SU-DHL-6 (cell line): ENCODE results near the gene CXXC4.

Experiments
- EZH2phosphoT487 ChIP-seq: fragments of 200-600 bp; sonication (generic), shearing (Covaris generic); conservative IDR thresholded peaks from 2 replicates; pipeline ENCODE4 v1.6.1; 2018; ENCODE audit warnings: mild to moderate bottlenecking, antibody characterized with exemption, low read length, moderate library complexity, mixed read lengths
- TF ChIP-seq, protein P1 (sequence below): fragments of 200-600 bp; sonication (generic); IDR thresholded peaks from one replicate; pipeline ENCODE4 v1.5.1; 2017; ENCODE audit warnings: antibody characterized with exemption, mild to moderate bottlenecking, low read length, moderate library complexity; ENCODE audit not compliant: insufficient read depth, poor library complexity, severe bottlenecking

DNA sequence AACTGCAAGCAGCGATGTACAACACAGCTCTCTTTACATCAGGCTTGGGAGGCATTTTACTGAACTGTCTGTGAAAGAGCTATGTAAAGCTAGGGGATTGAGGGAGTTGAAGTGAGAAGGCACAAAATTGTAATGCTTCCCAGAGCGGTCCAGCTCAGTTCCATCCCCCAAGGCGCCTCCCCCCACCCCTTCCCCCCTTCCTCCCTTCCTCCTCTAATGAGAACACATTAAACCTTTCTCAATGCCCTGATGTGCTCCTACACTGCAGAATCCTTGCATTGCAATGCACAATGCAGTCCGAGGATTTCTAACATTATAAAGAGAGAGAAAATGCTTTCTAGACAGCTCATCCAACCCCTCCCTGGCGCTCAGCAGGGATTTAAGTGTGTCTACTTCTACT lies 73.9 kb downstream of the CXXC4 start:
- TF ChIP-seq, protein P1, sequence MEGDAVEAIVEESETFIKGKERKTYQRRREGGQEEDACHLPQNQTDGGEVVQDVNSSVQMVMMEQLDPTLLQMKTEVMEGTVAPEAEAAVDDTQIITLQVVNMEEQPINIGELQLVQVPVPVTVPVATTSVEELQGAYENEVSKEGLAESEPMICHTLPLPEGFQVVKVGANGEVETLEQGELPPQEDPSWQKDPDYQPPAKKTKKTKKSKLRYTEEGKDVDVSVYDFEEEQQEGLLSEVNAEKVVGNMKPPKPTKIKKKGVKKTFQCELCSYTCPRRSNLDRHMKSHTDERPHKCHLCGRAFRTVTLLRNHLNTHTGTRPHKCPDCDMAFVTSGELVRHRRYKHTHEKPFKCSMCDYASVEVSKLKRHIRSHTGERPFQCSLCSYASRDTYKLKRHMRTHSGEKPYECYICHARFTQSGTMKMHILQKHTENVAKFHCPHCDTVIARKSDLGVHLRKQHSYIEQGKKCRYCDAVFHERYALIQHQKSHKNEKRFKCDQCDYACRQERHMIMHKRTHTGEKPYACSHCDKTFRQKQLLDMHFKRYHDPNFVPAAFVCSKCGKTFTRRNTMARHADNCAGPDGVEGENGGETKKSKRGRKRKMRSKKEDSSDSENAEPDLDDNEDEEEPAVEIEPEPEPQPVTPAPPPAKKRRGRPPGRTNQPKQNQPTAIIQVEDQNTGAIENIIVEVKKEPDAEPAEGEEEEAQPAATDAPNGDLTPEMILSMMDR: no peak
- no peak for TF ChIP-seq EZH2phosphoT487
